Renal cortex interstitium (tissue), 11 donors: Measurements from ENCODE around the gene METTL9. TPM values are rescaled to one million over a fixed set of nuclear protein-coding genes. Genes with fewer than 3 reads are reported as not detected.
"Not testable (repeated sequence)": the region's sequence is repeated elsewhere in the genome, so short reads cannot be mapped to it uniquely, and the experiment has no call there.

Experiments
- DNase-seq, 11 donors: peaks; one replicate each; pipeline ENCODE4 v3.0.0-alpha.2; 2013; ENCODE audit warnings: low read depth in 9 of 11, low spot score in 4 of 11; ENCODE audit errors: extremely low read depth in 1 of 11
- polyA plus RNA-seq, 3 donors: library from polyadenylated mRNA; unstranded; fragments of 120-200 nt; gene quantifications; one replicate each; pipeline ENCODE4 v1.2.1, GENCODE V29; 2013; ENCODE audit not compliant: insufficient read length in 3 of 3

Gene METTL9
- polyA plus RNA-seq, 3 donors = 244 to 275 (median 249) TPM

GRCh38 chr16:21622545-21622944 is 23.2 kb downstream of the METTL9 start:
- DNase-seq = no peak

GRCh38 chr16:21625026-21625425 is 25.6 kb downstream of the METTL9 start:
- peak in 2 of 11 donors; percentile 30 to 45 for DNase-seq

GRCh38 chr16:21626659-21627277 is 27.4 kb downstream of the METTL9 start:
- peak in 3 of 11 donors; percentile 18 to 32 (median 23) for DNase-seq

GRCh38 chr16:21628121-21628726 is 28.8 kb downstream of the METTL9 start:
- no peak for DNase-seq

- no peak for DNase-seq
Measured at GRCh38 chr16:21628772-21629171, 29.4 kb downstream of the METTL9 start.

GRCh38 chr16:21629616-21630539 is 30.5 kb downstream of the METTL9 start:
- not testable (repeated sequence) for DNase-seq

GRCh38 chr16:21630866-21631265 is 31.5 kb downstream of the METTL9 start:
- not testable (repeated sequence) for DNase-seq

- DNase-seq = not testable (repeated sequence)
Measured at GRCh38 chr16:21631376-21631775, 32.0 kb downstream of the METTL9 start.

GRCh38 chr16:21631951-21632575 is 32.7 kb downstream of the METTL9 start:
- DNase-seq = not testable (repeated sequence)

GRCh38 chr16:21634216-21634615 is 34.8 kb downstream of the METTL9 start:
- DNase-seq = no peak

GRCh38 chr16:21635694-21636093 is 36.3 kb downstream of the METTL9 start:
- not testable (repeated sequence) for DNase-seq

- DNase-seq = no peak
Measured at GRCh38 chr16:21637032-21637968, 37.9 kb downstream of the METTL9 start.

GRCh38 chr16:21638573-21638975 is 39.2 kb downstream of the METTL9 start:
- no peak for DNase-seq

GRCh38 chr16:21639493-21639892 is 40.1 kb downstream of the METTL9 start:
- no peak for DNase-seq

GRCh38 chr16:21641916-21642315 is 42.5 kb downstream of the METTL9 start:
- no peak for DNase-seq

- no peak for DNase-seq
Measured at GRCh38 chr16:21642861-21643260, 43.5 kb downstream of the METTL9 start.

- no peak for DNase-seq
Measured at GRCh38 chr16:21643785-21644184, 44.4 kb downstream of the METTL9 start.

GRCh38 chr16:21644674-21645073 is 45.3 kb downstream of the METTL9 start:
- no peak for DNase-seq
